ENCODE measurements around the gene F8A2.
"Not testable (repeated sequence)": the region's sequence is repeated elsewhere in the genome, so short reads cannot be mapped to it uniquely, and the experiment has no call there.

F8A2 gene

DNA sequence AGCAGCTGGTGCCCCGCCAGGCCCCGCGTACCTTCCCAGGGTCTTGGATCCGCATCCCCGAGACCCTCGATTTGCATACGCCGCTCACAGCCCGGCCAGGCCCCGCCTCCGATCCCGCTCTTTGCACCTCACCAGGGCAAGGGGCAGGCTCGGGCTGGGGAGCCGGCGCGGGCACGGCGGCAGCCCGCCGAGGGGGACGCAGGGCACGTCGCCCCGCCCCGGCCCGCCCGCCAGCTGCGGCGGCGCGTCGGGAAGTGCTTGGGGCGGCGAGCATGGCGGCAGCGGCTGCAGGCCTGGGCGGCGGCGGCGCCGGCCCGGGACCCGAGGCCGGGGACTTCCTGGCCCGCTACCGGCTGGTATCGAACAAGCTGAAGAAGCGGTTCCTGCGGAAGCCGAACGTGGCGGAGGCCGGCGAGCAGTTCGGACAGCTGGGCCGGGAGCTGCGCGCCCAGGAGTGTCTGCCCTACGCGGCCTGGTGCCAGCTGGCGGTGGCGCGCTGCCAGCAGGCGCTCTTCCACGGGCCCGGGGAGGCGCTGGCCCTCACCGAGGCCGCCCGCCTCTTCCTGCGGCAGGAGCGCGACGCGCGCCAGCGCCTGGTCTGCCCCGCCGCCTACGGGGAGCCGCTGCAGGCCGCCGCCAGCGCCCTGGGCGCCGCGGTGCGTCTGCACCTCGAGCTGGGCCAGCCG lies at the start of gene F8A2:
Gene F8A2, plus strand, starts transcription at position 253 of the 686 bp plus-strand sequence. Its CDS starts 20 bp downstream, at position 273.
- DNase-seq (ENCODE audit: extremely low read depth in 1 of 2, low read depth in 1 of 2): not testable (repeated sequence)

DNA sequence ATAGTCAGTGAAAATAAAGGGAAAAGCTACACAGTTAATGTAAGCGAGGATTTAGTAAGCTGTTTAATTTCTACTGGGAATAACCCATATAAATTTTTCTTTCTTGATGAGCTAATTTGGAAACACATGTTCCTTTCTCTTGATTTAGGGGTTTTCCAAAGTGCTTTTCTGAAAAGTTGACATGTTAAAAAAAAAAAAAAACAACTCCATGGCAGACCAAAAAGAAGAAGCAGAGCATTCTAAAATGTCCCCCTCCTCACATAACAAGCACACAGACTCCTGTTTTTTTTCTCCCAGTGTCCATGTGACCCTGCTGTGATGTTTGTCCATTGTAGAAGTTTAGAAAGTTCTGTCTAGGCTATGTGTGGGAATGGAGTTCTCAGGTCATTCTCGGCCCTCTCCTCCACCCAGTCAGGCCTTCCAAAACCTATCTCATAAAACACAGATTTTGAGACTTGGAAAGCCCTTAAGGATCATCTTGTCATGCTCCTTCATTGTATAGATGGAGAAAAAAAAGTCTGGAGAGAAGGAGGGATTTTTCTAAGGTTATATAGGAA lies 48.3 kb upstream of the F8A2 start:
- no peak for DNase-seq (ENCODE audit: extremely low read depth in 1 of 2, low read depth in 1 of 2)

DNA sequence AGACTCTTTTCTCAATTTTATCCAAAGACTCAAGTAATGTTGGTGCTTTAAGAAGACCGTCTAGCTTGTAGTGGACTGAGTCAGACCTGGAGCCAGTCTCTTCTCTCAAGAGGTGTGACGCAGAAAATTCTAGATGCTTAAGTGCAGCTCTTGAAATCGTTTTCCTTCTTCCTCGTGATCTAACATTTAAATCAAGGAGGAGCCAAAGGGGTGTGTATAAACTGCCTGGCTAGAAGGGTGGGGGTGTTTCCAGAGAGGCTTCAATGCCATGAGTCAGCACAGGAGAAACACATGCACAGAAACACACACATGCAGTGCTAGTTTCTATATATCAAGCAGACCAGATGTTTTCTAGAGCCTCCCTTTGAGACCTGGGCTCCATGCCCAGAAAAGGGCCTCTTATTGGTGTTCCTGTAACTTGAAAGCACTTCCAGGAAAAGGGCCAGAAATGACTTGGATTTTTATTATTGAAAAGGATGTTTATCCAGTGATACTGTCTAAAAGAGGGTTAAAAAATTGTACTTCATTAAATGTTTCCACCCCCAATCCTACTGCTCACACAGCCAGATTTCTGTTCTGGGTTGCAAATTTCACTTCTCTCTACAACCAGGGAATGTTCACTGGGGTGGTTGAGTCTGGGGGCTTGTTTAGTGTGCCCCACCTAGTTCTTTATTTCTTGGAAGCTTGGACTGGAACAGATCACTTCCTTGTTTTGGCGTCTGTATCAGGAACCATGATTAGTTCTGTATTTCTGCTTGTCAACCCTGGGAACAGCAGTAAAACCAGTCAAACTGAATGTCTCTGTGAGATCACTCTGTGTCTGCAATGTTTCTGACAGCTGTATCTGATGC lies 47.2 kb upstream of the F8A2 start, which contains the start of gene CLIC2:
Gene CLIC2, minus strand, starts transcription at position 129 of the 851 bp plus-strand sequence. CDS start 187 bp downstream, outside the sequence.
- no peak for DNase-seq (ENCODE audit: extremely low read depth in 1 of 2, low read depth in 1 of 2)

DNA sequence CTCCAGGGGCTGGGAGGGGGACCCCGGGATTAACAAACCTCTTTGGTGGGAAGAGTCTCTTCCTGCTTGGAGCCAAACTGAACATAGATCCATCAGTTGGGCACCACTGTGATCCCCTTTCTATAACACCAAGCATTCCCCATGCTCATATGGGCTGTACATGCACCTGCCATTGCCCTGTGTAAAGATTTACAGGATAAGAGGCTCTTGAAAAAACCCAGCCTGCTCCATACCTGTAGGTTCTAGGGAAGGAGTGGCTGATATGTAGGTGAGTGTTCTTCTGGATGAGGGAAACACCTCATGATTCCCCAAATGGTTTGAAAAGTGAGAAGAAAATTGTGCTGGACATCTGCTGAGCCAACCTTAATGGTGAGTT lies 46.6 kb upstream of the F8A2 start:
- DNase-seq (ENCODE audit: extremely low read depth in 1 of 2, low read depth in 1 of 2): not testable (repeated sequence)

- DNase-seq (ENCODE audit: extremely low read depth in 1 of 2, low read depth in 1 of 2): not testable (repeated sequence)
Measured at GRCh38 chrX:155345689-155346088, 36.2 kb upstream of the F8A2 start.

GRCh38 chrX:155349448-155349847 lies 32.4 kb upstream of the F8A2 start:
- not testable (repeated sequence) for DNase-seq (ENCODE audit: extremely low read depth in 1 of 2, low read depth in 1 of 2)

DNA sequence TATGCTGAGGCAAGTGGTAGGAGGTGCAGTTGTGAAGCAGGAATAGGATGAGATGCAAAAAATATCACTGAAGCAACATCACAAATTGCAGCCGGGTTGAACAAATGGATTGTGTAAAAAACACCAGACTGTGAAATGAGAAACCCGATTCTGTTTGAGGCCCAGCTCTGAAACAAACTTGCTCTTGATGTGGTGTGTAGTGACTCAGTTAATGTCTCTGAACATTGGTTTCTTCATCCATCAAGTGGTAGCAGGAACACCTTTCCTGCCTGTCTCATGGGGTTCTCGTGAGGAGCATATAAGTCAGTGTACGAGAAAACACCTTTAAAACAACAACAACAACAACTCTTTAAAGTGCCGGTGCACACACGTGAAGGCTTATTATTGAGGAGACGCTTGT lies 18.2 kb upstream of the F8A2 start:
- DNase-seq (ENCODE audit: extremely low read depth in 1 of 2, low read depth in 1 of 2): not testable (repeated sequence)

DNA sequence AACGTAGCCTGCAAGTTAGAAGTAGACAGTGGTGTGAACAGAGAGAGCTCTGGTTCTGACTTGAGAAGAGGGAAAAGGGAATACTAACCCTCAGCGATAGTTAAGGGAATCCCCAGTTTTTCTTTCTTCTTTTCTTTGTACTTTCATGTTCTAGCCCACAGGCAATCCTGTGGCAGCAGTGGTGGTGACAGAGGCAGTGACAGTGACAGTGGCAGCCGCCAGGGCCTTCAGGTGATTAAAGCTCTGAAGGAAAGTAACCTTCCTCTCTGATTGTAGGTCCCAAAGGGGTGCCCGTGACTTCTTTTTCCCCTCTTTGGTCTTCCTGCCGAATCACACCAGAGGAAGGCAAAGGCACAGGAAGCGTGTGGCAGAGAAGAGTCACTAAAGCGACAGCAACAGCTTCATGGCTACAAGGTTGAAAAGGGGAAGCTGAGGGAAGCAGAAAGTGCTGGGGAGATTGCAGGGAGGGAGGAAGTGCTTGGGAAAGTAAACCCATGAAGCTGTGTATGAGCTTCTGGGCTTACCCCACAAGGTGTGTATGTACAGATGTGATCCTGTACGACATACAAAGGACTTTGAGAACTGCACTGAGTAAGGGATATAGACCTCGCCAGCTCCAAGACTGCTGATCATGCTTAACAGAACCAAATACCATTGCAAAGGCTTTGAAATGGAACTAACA lies 8.0 kb upstream of the F8A2 start:
- not testable (repeated sequence) for DNase-seq (ENCODE audit: extremely low read depth in 1 of 2, low read depth in 1 of 2)

GRCh38 chrX:155379802-155380201 lies 2.1 kb upstream of the F8A2 start:
- not testable (repeated sequence) for DNase-seq (ENCODE audit: extremely low read depth in 1 of 2, low read depth in 1 of 2)

DNA sequence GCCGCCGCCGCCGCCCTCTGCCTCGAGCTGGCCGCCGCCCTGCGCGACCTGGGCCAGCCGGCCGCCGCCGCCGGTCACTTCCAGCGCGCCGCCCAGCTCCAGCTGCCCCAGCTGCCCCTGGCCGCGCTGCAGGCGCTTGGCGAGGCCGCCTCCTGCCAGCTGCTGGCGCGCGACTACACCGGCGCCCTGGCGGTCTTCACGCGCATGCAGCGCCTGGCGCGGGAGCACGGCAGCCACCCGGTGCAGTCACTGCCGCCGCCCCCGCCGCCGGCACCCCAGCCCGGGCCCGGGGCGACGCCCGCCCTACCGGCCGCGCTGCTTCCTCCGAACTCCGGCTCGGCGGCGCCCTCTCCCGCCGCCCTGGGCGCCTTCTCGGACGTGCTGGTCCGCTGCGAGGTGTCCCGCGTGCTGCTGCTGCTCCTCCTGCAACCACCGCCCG lies 653 bp downstream of the F8A2 start:
- not testable (repeated sequence) for DNase-seq (ENCODE audit: extremely low read depth in 1 of 2, low read depth in 1 of 2)

DNA sequence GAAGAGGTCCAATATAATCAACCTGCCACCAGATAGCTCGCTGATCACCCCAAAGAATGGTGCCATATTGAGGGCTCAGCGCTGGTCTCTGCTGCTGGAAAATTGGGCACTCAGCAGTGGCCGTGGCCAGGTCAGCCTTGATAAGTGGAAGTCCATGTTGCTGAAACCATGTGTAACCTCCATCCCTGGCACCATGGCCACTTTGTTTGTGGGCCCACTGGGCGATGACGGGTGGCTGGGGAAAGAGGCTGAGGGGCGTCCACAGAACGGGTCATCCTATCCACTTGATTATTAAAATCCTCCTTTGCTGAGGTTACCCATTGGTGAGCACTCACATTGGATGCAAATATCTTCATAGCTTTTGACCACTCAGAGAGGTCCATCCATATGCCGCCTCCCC lies 7.7 kb downstream of the F8A2 start:
- DNase-seq (ENCODE audit: extremely low read depth in 1 of 2, low read depth in 1 of 2): no peak

DNA sequence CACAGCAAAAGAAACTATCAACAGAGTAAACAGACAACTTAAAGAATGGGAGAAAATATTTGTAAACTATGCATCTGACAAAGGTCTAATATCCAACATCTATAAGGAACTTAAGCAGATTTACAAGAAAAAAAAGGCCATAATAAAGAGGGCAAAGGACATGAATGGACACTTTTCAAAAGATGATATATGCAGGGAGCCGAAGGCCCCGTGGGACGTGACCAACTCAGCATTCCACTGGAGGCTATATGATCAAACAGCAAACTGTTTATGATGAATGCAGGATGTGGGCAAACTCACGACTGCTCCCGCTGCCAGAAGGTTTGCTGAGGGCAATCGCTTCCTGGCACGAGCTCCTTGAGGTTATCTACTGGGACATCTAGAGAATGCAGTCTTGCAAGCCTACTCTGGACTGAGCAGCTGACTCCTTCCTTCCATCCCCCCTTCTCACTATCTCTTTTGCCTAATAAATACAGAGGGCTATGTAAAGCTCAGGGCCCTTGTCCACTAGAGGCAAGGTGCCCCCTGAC lies 12.9 kb downstream of the F8A2 start:
- DNase-seq (ENCODE audit: extremely low read depth in 1 of 2, low read depth in 1 of 2): not testable (repeated sequence)

DNA sequence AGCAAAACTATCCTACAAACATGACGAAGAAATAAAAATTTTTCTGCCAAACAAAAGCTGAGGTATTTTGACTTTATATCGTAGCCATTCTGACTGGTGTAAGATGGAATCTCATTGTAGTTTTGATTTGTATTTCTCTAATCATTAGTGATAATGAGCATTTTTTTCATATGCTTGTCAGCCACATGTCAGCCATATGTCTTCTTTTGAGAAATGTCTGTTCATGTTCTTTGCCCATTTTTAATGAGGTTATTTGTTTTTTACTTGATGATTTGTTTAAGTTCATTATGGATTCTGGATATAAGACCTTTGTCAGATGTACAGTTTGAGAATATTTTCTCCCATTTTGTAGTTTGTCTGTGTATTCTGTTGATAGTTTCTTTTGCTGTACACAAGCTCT lies 24.5 kb downstream of the F8A2 start:
- no peak for DNase-seq (ENCODE audit: extremely low read depth in 1 of 2, low read depth in 1 of 2)

GRCh38 chrX:155417769-155418168 lies 35.9 kb downstream of the F8A2 start:
- no peak for DNase-seq (ENCODE audit: extremely low read depth in 1 of 2, low read depth in 1 of 2)
